HG03159 (cell line): ENCODE measurements around the gene VTCN1.
"Not testable (repeated sequence)": the region's sequence is repeated elsewhere in the genome, so short reads cannot be mapped to it uniquely, and the experiment has no call there.

Experiments
- ATAC-seq: cut with Tn5 transposase; IDR thresholded peaks from one replicate; pipeline ENCODE4 v1.9.1; 2021; ENCODE audit warnings: mild to moderate bottlenecking, moderate library complexity; ENCODE audit not compliant: unreplicated experiment

VTCN1 gene

GRCh38 chr1:117169871-117170596, 40.7 kb downstream of the VTCN1 start:
- ATAC-seq, result no peak

- ATAC-seq, result no peak
These were observed 43.3 kb downstream of the VTCN1 start for GRCh38 chr1:117167402-117167801.

- no peak for ATAC-seq
These were observed 44.7 kb downstream of the VTCN1 start for GRCh38 chr1:117166076-117166475.

GRCh38 chr1:117164209-117164608, 46.5 kb downstream of the VTCN1 start:
- no peak for ATAC-seq

- ATAC-seq, result no peak
These were observed 47.9 kb downstream of the VTCN1 start for GRCh38 chr1:117162816-117163215.

- no peak for ATAC-seq
These were observed 48.8 kb downstream of the VTCN1 start for GRCh38 chr1:117161887-117162286.

GRCh38 chr1:117151305-117151704, 59.4 kb downstream of the VTCN1 start:
- not testable (repeated sequence) for ATAC-seq

GRCh38 chr1:117150316-117150715, 60.4 kb downstream of the VTCN1 start:
- ATAC-seq, result no peak

- ATAC-seq, result no peak
These were observed 62.7 kb downstream of the VTCN1 start for GRCh38 chr1:117147856-117148588.

- ATAC-seq, result no peak
These were observed 63.3 kb downstream of the VTCN1 start for GRCh38 chr1:117147341-117147831.

GRCh38 chr1:117146575-117147340, 64.0 kb downstream of the VTCN1 start:
- no peak for ATAC-seq

GRCh38 chr1:117146072-117146471, 64.7 kb downstream of the VTCN1 start:
- ATAC-seq, result no peak

- ATAC-seq, result no peak
These were observed 66.9 kb downstream of the VTCN1 start for GRCh38 chr1:117143871-117144270.

- no peak for ATAC-seq
These were observed 67.6 kb downstream of the VTCN1 start for GRCh38 chr1:117143172-117143571.

- ATAC-seq, result no peak
These were observed 68.5 kb downstream of the VTCN1 start for GRCh38 chr1:117142200-117142599.

GRCh38 chr1:117138561-117138960, 72.2 kb downstream of the VTCN1 start:
- ATAC-seq, result no peak

- no peak for ATAC-seq
These were observed 72.6 kb downstream of the VTCN1 start for GRCh38 chr1:117138106-117138505.

GRCh38 chr1:117137281-117137855, 73.4 kb downstream of the VTCN1 start:
- no peak for ATAC-seq

GRCh38 chr1:117136749-117137148, 74.0 kb downstream of the VTCN1 start:
- no peak for ATAC-seq

GRCh38 chr1:117135329-117135728, 75.4 kb downstream of the VTCN1 start:
- no peak for ATAC-seq

- no peak for ATAC-seq
These were observed 80.2 kb downstream of the VTCN1 start for GRCh38 chr1:117130526-117130925.
